Smooth muscle cell (in vitro differentiated cells): ENCODE data around the gene CHAD. TPM values are rescaled to one million over a fixed set of nuclear protein-coding genes. Genes with fewer than 3 reads are reported as not detected.

Experiments used
- DNase-seq: peaks from one replicate; lab custom pipeline; 2025; ENCODE audit not compliant: unreplicated experiment; lab: John Stamatoyannopoulos, UW
- H2AFZ ChIP-seq: fragments of 200-600 bp; sonication (generic); 2 replicates; pipeline ENCODE4 v1.6.0; 2016; ENCODE audit warnings: antibody characterized with exemption, low read depth, mild to moderate bottlenecking
- H3F3A ChIP-seq: fragments of 200-600 bp; sonication (generic); 2 replicates; pipeline ENCODE4 v1.6.0; 2017; ENCODE audit warnings: antibody characterized with exemption, low read depth
- H3K27ac ChIP-seq: fragments of 200-600 bp; sonication (generic); 2 replicates; pipeline ENCODE4 v1.5.1; 2016; ENCODE audit warnings: low read depth, mild to moderate bottlenecking
- H3K27me3 ChIP-seq: fragments of 200-600 bp; sonication (generic); 2 replicates; pipeline ENCODE4 v1.6.1; 2016; ENCODE audit warnings: low read depth, mild to moderate bottlenecking
- H3K36me3 ChIP-seq: fragments of 200-600 bp; sonication (generic); 2 replicates; pipeline ENCODE4 v1.5.1; 2016; ENCODE audit warnings: low read depth
- H3K4me1 ChIP-seq: fragments of 200-600 bp; sonication (generic); 2 replicates; pipeline ENCODE4 v1.5.1; 2016; ENCODE audit warnings: low read depth
- H3K4me2 ChIP-seq: fragments of 200-600 bp; sonication (generic); 2 replicates; pipeline ENCODE4 v1.6.0; 2016; ENCODE audit warnings: mild to moderate bottlenecking
- H3K4me3 ChIP-seq: fragments of 200-600 bp; sonication (generic); 2 replicates; pipeline ENCODE4 v1.5.1; 2016; ENCODE audit warnings: mild to moderate bottlenecking
- H3K79me2 ChIP-seq: fragments of 200-600 bp; sonication (generic); 2 replicates; pipeline ENCODE4 v1.6.0; 2016; ENCODE audit warnings: low read depth, mild to moderate bottlenecking
- H3K9ac ChIP-seq: fragments of 200-600 bp; sonication (generic); 2 replicates; pipeline ENCODE4 v1.6.0; 2016; ENCODE audit warnings: low read depth
- H3K9me3 ChIP-seq: fragments of 200-600 bp; sonication (generic); replicated peaks from 2 replicates; pipeline ENCODE4 v1.5.1; 2016; ENCODE audit warnings: low read depth
- H4K20me1 ChIP-seq: fragments of 200-600 bp; sonication (generic); 2 replicates; pipeline ENCODE4 v1.6.0; 2016; ENCODE audit warnings: low read depth
- CTCF ChIP-seq: fragments of 200-600 bp; sonication (generic); IDR thresholded peaks from 2 replicates; pipeline ENCODE4 v1.5.1; 2017; ENCODE audit warnings: borderline replicate concordance, mild to moderate bottlenecking, antibody characterized with exemption; ENCODE audit not compliant: insufficient read depth, poor library complexity, severe bottlenecking
- WGBS: methylation state at CpG from one replicate; pipeline ENCODE4 v1.1.7; 2016; ENCODE audit warnings: low lambda C conversion rate; 5-methylcytosine and 5-hydroxymethylcytosine counted together
- polyA plus RNA-seq: library from polyadenylated mRNA; unstranded; fragments of >200 nt; fragmentation: Nextera tagmentation; extraction: Ambion mirVana; gene quantifications from 2 replicates; pipeline ENCODE4 v1.2.1, GENCODE V29; 2016
- total RNA-seq: library from RNA; depleted of rRNA; stranded (reverse); fragments of >200 nt; gene quantifications from 2 replicates; pipeline ENCODE4 v1.2.3, GENCODE V29; 2014

Gene CHAD
- total and polyA plus RNA-seq, 2 experiments from 2014 or later: 0.43 TPM; not detected in 1

DNA sequence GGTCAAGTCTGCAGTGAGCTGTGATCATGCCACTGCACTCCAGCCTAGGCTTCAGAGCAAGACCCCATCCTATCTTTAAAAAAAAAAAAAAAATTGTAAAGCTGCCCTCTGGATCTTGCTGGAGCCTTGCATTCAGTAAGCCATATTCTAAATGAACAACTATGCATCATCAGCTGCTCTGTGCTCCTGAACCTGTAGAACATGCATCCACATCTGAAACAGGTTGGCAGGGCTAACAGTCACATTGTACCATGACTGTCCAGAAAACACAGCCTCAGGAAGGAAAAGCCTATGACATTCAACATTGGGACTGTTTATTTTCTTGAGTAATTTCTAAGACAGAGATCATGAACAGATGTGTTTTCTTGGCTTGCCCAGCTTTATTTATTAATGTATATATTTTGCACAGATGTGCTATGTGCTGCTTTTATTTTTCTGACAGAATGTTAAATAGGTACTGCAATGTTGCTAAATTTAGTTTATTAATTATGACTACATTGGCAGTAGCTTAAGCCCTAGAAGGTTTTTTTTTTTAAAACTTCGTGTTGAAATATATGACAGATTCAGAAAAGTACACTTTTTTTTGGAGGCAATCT lies 22.9 kb downstream of the CHAD start:
- no peaks in the 10 kb centered on the region for H3K27me3 ChIP-seq
- no peaks in the 10 kb centered on the region for H3K36me3 ChIP-seq
- H3K4me2 ChIP-seq: no peak overlapping the region
- no peak overlapping the region for H3K4me3 ChIP-seq
- no peak overlapping the region for H3K27ac ChIP-seq
- TF ChIP-seq CTCF: no peak
- no peak overlapping the region for H3K9ac ChIP-seq
- peaks cover 12% of the 10 kb centered on the region for H3F3A ChIP-seq
- H3K9me3 ChIP-seq: no peaks in the 10 kb centered on the region
- peaks cover 28% of the 10 kb centered on the region for H4K20me1 ChIP-seq
- no peaks in the 10 kb centered on the region for H3K79me2 ChIP-seq
- WGBS: 87% methylated on average over 1 of the region's 1 CpG
- H2AFZ ChIP-seq: no peak overlapping the region
- H3K4me1 ChIP-seq: peaks cover 8% of the 10 kb centered on the region
- DNase-seq: no peak

GRCh38 chr17:50444841-50445715 lies 23.6 kb downstream of the CHAD start:
- DNase-seq: no peak
- no peak overlapping the region for H2AFZ ChIP-seq
- 82% methylated on average over 6 of the region's 6 CpGs for WGBS
- H3K79me2 ChIP-seq: no peaks in the 10 kb centered on the region
- no peaks in the 10 kb centered on the region for H3K36me3 ChIP-seq
- no peak overlapping the region for H3K27ac ChIP-seq
- H3F3A ChIP-seq: peaks cover 12% of the 10 kb centered on the region
- peaks cover 8% of the 10 kb centered on the region for H3K4me1 ChIP-seq
- no peak overlapping the region for H3K4me3 ChIP-seq
- no peak for TF ChIP-seq CTCF
- no peak overlapping the region for H3K4me2 ChIP-seq
- H4K20me1 ChIP-seq: peaks cover 33% of the 10 kb centered on the region
- H3K27me3 ChIP-seq: no peaks in the 10 kb centered on the region
- no peak overlapping the region for H3K9ac ChIP-seq
- H3K9me3 ChIP-seq: no peaks in the 10 kb centered on the region

GRCh38 chr17:50443505-50443974 lies 25.1 kb downstream of the CHAD start:
- 17% methylated on average over 3 of the region's 3 CpGs for WGBS
- no peak for TF ChIP-seq CTCF
- H3K4me2 ChIP-seq: peak overlapping the region; percentile 79
- H3K79me2 ChIP-seq: no peaks in the 10 kb centered on the region
- peaks cover 33% of the 10 kb centered on the region for H4K20me1 ChIP-seq
- no peaks in the 10 kb centered on the region for H3K36me3 ChIP-seq
- H3K9me3 ChIP-seq: no peaks in the 10 kb centered on the region
- H3K27ac ChIP-seq: peak overlapping the region; percentile 40
- DNase-seq: no peak
- H3K4me1 ChIP-seq: peaks cover 8% of the 10 kb centered on the region
- H3F3A ChIP-seq: peaks cover 12% of the 10 kb centered on the region
- no peak overlapping the region for H3K9ac ChIP-seq
- H2AFZ ChIP-seq: no peak overlapping the region
- H3K27me3 ChIP-seq: no peaks in the 10 kb centered on the region
- H3K4me3 ChIP-seq: peak overlapping the region; percentile 12
